Vagina (tissue), 2 donors: ENCODE results near the gene JUN. TPM values are rescaled to one million over a fixed set of nuclear protein-coding genes. Genes with fewer than 3 reads are reported as not detected.

Source experiments
- DNase-seq, 2 donors: peaks; one replicate each; pipeline ENCODE4 v3.0.0-alpha.2; 2017; ENCODE audit errors: extremely low spot score in 2 of 2
- H3K27ac ChIP-seq: fragments of 200-600 bp; sonication (generic); one replicate; pipeline ENCODE4 v1.5.1; 2019
- H3K27me3 ChIP-seq: fragments of 200-600 bp; sonication (generic); one replicate; pipeline ENCODE4 v1.5.1; 2019
- H3K36me3 ChIP-seq, 2 donors: fragments of 200-600 bp; sonication (generic); one replicate each; pipeline ENCODE4 v1.5.1; 2017 to 2019
- H3K4me1 ChIP-seq: fragments of 200-600 bp; sonication (generic); one replicate; pipeline ENCODE4 v1.5.1; 2019
- H3K4me3 ChIP-seq, 2 donors: fragments of 200-600 bp; sonication (generic); 1 replicate in 1 of 2; 2 replicates in 1 of 2; pipeline ENCODE4 v1.5.1; 2016 to 2019
- H3K9me3 ChIP-seq: fragments of 200-600 bp; sonication (generic); one replicate; pipeline ENCODE4 v1.5.1; 2019
- POLR2A ChIP-seq, 2 donors: fragments of 450-650 bp; IDR thresholded peaks; one replicate each; pipeline ENCODE4 v1.6.1; 2017; ENCODE audit warnings: antibody characterized with exemption in 2 of 2, mild to moderate bottlenecking in 2 of 2, moderate library complexity in 2 of 2
- POLR2AphosphoS5 ChIP-seq, 2 donors: sonication (generic); formaldehyde crosslinking; IDR thresholded peaks; one replicate each; pipeline ENCODE4 v1.9.0; 2017; ENCODE audit warnings: antibody characterized with exemption in 2 of 2, mild to moderate bottlenecking in 2 of 2, low read depth in 1 of 2; ENCODE audit not compliant: insufficient read depth in 1 of 2
- intact Hi-C: fragments of 100-400 bp; cut with DNase I; formaldehyde crosslinking; loops from one replicate; pipeline ENCODE4 v1.15.1; 2023
- total RNA-seq: library from RNA; depleted of rRNA; stranded (reverse); fragments of >200 nt; gene quantifications from one replicate; pipeline ENCODE4 v1.2.3, GENCODE V29; 2016
- TF ChIP-seq, protein P1 (sequence below), 3 experiments: fragments of 450-650 bp in 2 of 3; fragments of 200-600 bp in 1 of 3; sonication (generic) in 1 of 3; IDR thresholded peaks; one replicate each; pipeline ENCODE4 v1.5.1; 2017 to 2019; ENCODE audit warnings: antibody characterized with exemption in 3 of 3, mild to moderate bottlenecking in 2 of 3, moderate library complexity in 2 of 3

Gene JUN
- total RNA-seq, 1 donor from 2014 or later, result 275 TPM

DNA sequence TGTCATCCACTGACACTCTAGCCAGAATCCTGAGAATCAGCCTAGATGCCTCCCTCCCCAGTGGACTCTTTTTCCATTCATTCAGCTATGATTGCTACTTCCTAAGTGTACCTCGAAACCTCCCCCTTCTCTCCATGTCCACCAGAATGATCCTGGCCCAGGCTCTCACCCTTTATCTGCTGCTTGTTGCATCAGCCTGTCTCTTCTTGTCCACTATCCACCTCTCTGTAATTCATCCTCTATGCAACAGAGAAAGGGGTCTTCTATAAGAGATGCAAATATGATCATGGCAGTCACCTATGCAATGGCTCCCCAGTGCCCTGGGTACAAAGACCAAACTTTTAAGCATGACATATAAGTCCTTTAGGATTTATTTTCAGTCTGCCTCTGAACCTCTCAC, 37.7 kb downstream of the JUN start:
- intact Hi-C loops, result loop anchor here (10.0 kb wide), 1 partner anchor 959 kb away; no protein-coding TSS in a partner anchor

DNA sequence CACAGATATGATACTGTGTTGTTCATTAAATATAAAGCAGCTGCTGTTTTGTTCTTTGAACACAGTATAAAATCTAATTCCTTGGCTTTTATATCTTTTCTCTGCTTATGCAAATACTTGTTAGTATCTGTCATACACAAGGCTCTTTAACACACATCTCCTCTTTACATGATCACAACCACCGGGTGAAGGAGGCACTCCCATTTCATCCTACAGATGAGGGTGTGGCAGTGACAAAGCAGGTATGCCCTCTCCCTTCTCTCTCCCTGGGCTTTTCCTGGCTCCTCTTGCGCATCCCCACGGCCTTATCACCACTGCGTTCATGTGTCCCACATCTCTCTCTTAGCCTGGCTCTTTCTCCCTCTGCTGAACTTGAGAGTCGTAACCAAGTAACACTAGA, 38.2 kb downstream of the JUN start:
- no peaks in the 10 kb centered on the region for H3K4me1 ChIP-seq
- no peaks in the 10 kb centered on the region for H3K9me3 ChIP-seq
- H3K4me3 ChIP-seq, result no peak overlapping the region
- TF ChIP-seq POLR2AphosphoS5 (IDR thresholded peaks at IDR 0.05; ENCODE audit: insufficient read depth in 1 of 2, low read depth in 1 of 2) (no peak), POLR2A (IDR thresholded peaks at IDR 0.05) (no peak)
- TF ChIP-seq, protein P1, sequence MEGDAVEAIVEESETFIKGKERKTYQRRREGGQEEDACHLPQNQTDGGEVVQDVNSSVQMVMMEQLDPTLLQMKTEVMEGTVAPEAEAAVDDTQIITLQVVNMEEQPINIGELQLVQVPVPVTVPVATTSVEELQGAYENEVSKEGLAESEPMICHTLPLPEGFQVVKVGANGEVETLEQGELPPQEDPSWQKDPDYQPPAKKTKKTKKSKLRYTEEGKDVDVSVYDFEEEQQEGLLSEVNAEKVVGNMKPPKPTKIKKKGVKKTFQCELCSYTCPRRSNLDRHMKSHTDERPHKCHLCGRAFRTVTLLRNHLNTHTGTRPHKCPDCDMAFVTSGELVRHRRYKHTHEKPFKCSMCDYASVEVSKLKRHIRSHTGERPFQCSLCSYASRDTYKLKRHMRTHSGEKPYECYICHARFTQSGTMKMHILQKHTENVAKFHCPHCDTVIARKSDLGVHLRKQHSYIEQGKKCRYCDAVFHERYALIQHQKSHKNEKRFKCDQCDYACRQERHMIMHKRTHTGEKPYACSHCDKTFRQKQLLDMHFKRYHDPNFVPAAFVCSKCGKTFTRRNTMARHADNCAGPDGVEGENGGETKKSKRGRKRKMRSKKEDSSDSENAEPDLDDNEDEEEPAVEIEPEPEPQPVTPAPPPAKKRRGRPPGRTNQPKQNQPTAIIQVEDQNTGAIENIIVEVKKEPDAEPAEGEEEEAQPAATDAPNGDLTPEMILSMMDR (IDR thresholded peaks at IDR 0.05), result no peak
- H3K27me3 ChIP-seq, result no peaks in the 10 kb centered on the region
- H3K36me3 ChIP-seq, result no peaks in the 10 kb centered on the region
- DNase-seq, result no peak
- H3K27ac ChIP-seq, result no peak overlapping the region
- intact Hi-C loops, result loop anchor here (10.0 kb wide), 1 partner anchor 959 kb away; no protein-coding TSS in a partner anchor

More for the DNA sequence above, 37.7 kb downstream of the JUN start:
- Histone ChIP-seq H3K4me1 (no peaks in the 10 kb centered on the region), H3K27ac (no peak overlapping the region), H3K9me3 (no peaks in the 10 kb centered on the region), H3K4me3 (no peak overlapping the region), H3K36me3 (no peaks in the 10 kb centered on the region), H3K27me3 (no peaks in the 10 kb centered on the region)
- DNase-seq, result no peak
- TF ChIP-seq, protein P1 (IDR thresholded peaks at IDR 0.05), result no peak
- TF ChIP-seq POLR2AphosphoS5 (IDR thresholded peaks at IDR 0.05; ENCODE audit: insufficient read depth in 1 of 2, low read depth in 1 of 2), result no peak
- TF ChIP-seq POLR2A (IDR thresholded peaks at IDR 0.05), result no peak

GRCh38 chr1:58745117-58745516, 38.7 kb downstream of the JUN start:
- no peak overlapping the region for H3K4me3 ChIP-seq
- TF ChIP-seq POLR2AphosphoS5 (IDR thresholded peaks at IDR 0.05; ENCODE audit: insufficient read depth in 1 of 2, low read depth in 1 of 2), result no peak
- no peak for TF ChIP-seq POLR2A (IDR thresholded peaks at IDR 0.05)
- TF ChIP-seq, protein P1 (IDR thresholded peaks at IDR 0.05), result no peak
- H3K4me1 ChIP-seq, result no peaks in the 10 kb centered on the region
- DNase-seq, result no peak
- H3K27me3 ChIP-seq, result no peaks in the 10 kb centered on the region
- no peaks in the 10 kb centered on the region for H3K36me3 ChIP-seq
- intact Hi-C loops, result loop anchor here (10.0 kb wide), 1 partner anchor 960 kb away; no protein-coding TSS in a partner anchor
- no peak overlapping the region for H3K27ac ChIP-seq
- H3K9me3 ChIP-seq, result no peaks in the 10 kb centered on the region

DNA sequence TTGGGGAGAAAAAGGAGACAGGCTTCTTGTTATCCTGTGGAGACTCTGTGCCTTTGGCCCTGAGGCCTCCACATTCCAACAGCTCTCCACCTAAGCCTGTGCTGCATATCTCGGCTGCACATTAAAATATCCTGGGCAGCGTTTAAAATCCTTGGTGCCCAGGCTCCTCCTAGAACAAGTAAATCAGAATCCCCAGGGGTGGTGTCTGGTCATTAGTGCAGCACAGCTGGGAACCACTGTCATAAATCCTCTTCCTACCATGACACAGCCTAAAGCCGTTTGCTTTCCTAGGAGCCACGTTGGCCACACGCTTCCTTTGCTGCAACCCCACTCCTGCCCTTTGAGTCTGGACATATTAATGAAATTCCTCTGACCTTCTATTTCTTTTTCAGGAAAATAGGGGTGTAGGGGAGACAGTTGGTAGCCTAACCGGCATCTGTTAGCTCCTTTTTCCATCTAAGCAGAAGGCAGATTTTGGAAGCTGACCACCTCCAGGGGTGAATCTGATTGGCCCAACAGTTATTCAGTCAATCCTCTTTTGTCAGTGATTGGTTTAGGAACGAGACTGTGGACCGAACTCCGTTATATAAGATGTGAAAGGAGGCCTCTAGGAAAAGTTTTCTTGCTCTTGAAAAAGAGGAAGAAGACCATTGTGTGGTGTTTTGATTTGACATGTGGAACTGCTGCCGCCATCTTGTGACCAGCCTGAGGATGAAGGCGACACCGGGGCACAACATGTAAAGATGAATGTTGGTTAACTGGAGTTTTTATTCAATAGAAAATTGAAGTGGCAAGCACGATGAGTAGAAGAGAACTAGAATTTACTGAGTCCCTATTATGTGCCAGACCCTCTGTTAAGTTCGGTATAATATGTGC, 41.9 kb downstream of the JUN start:
- no peak overlapping the region for H3K27ac ChIP-seq
- H3K27me3 ChIP-seq, result no peaks in the 10 kb centered on the region
- TF ChIP-seq POLR2AphosphoS5 (IDR thresholded peaks at IDR 0.05; ENCODE audit: insufficient read depth in 1 of 2, low read depth in 1 of 2) (no peak), POLR2A (IDR thresholded peaks at IDR 0.05) (no peak)
- TF ChIP-seq, protein P1 (IDR thresholded peaks at IDR 0.05), result no peak
- intact Hi-C loops, result loop anchor here (5.0 to 10.0 kb wide), 2 partner anchors 963 to 1015 kb away; no protein-coding TSS in a partner anchor
- no peaks in the 10 kb centered on the region for H3K36me3 ChIP-seq
- DNase-seq, result no peak
- no peak overlapping the region for H3K4me3 ChIP-seq
- no peaks in the 10 kb centered on the region for H3K9me3 ChIP-seq
- no peaks in the 10 kb centered on the region for H3K4me1 ChIP-seq
